Esophagus (tissue), 2 donors: ENCODE results near the gene DCTPP1. TPM values are rescaled to one million over a fixed set of nuclear protein-coding genes. Genes with fewer than 3 reads are reported as not detected.
"Not testable (repeated sequence)": the region's sequence is repeated elsewhere in the genome, so short reads cannot be mapped to it uniquely, and the experiment has no call there.

ENCODE experiments used
- H3K27ac ChIP-seq, 2 donors: one replicate each; pipeline ENCODE4 v1.5.1; 2013; ENCODE audit warnings: low read depth in 2 of 2, mild to moderate bottlenecking in 2 of 2, inconsistent platforms in 1 of 2, low read length in 1 of 2, moderate library complexity in 1 of 2
- H3K27me3 ChIP-seq, 2 donors: one replicate each; pipeline ENCODE4 v1.6.1; 2013; ENCODE audit warnings: low read length in 2 of 2, control low read depth in 1 of 2, mild to moderate bottlenecking in 1 of 2; ENCODE audit not compliant: insufficient read depth in 2 of 2, control insufficient read depth in 1 of 2
- H3K36me3 ChIP-seq, 2 donors: one replicate each; pipeline ENCODE4 v1.6.1; 2013; ENCODE audit warnings: low read length in 1 of 2; ENCODE audit not compliant: control insufficient read depth in 2 of 2, insufficient read depth in 2 of 2
- H3K4me1 ChIP-seq, 2 donors: one replicate each; pipeline ENCODE4 v1.6.1; 2013; ENCODE audit warnings: low read length in 1 of 2; ENCODE audit not compliant: control insufficient read depth in 2 of 2, insufficient read depth in 2 of 2
- H3K4me3 ChIP-seq, 2 donors: one replicate each; pipeline ENCODE4 v1.5.1; 2013; ENCODE audit warnings: low read length in 2 of 2, mild to moderate bottlenecking in 2 of 2, low read depth in 1 of 2, moderate library complexity in 1 of 2
- H3K9me3 ChIP-seq, 2 donors: one replicate each; pipeline ENCODE4 v1.6.1; 2013; ENCODE audit warnings: mild to moderate bottlenecking in 2 of 2, low read depth in 1 of 2, low read length in 1 of 2, moderate library complexity in 1 of 2; ENCODE audit not compliant: control insufficient read depth in 2 of 2, insufficient read depth in 1 of 2
- WGBS, 2 donors: extraction: QIAGEN DNeasy Blood & Tissue Kit; methylation state at CpG; one replicate each; pipeline ENCODE4 v1.1.7; 2013; 5-methylcytosine and 5-hydroxymethylcytosine counted together
- polyA plus RNA-seq, 2 donors: library from polyadenylated mRNA; stranded (reverse); fragments of 200-250 nt; gene quantifications; one replicate each; pipeline ENCODE4 v1.2.3, GENCODE V29; 2013
- donor health status: healthy with polysubstance abuse.
- donor health status: Bipolar disorder and iron deficiency.

Gene DCTPP1
- polyA plus RNA-seq, 2 donors, result 9.5 to 32.6 TPM

- Histone ChIP-seq H3K4me1 (peaks cover 0 to 6% of the 10 kb centered on the region in 2 donors), H3K9me3 (no peaks in the 10 kb centered on the region), H3K27ac (peak overlapping the region; percentile 75 to 82), H3K27me3 (no peaks in the 10 kb centered on the region), H3K36me3 (peaks cover 0 to 14% of the 10 kb centered on the region in 2 donors), H3K4me3 (peak overlapping the region; percentile 44 to 76)
- WGBS, 2 donors, result 12 to 20% methylated on average over 12 of the region's 12 CpGs
Measured at GRCh38 chr16:30399435-30400186, 30.2 kb downstream of the DCTPP1 start.

GRCh38 chr16:30398661-30399434 lies 31.0 kb downstream of the DCTPP1 start:
- peaks cover 0 to 6% of the 10 kb centered on the region in 2 donors for H3K4me1 ChIP-seq
- H3K9me3 ChIP-seq, result no peaks in the 10 kb centered on the region
- H3K27me3 ChIP-seq, result no peaks in the 10 kb centered on the region
- H3K27ac ChIP-seq, result no peak overlapping the region
- peaks cover 0 to 14% of the 10 kb centered on the region in 2 donors for H3K36me3 ChIP-seq
- 77 to 85% methylated on average over 23 of the region's 23 CpGs for WGBS, 2 donors
- H3K4me3 ChIP-seq, result no peak overlapping the region

DNA sequence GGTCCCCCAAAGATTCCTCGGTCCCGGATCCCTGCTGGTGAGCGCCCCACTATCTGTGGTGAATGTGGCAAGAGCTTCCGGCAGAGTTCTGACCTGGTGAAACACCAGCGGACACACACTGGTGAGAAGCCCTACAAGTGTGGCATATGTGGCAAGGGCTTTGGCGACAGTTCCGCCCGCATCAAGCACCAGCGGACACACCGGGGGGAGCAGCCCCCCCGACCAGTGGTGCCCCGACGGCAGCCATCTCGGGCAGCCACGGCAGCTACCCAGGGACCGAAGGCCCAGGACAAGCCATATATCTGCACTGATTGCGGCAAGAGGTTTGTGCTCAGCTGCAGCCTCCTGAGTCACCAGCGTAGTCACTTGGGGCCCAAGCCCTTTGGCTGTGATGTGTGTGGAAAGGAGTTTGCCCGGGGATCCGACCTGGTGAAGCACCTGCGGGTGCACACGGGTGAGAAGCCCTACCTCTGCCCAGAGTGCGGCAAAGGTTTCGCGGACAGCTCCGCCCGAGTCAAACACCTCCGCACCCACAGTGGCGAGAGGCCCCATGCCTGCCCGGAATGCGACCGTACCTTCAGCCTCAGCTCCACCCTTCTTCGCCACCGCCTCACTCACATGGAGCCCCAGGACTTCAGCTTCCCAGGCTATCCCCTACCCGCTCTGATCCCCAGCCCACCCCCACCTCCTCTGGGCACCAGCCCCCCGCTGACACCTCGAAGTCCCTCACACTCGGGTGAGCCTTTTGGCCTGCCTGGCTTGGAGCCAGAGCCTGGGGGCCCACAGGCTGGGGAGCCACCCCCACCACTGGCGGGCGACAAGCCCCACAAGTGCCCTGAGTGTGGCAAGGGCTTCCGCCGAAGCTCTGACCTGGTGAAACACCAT lies 31.8 kb downstream of the DCTPP1 start:
- no peaks in the 10 kb centered on the region for H3K9me3 ChIP-seq
- no peak overlapping the region for H3K27ac ChIP-seq
- H3K4me3 ChIP-seq, result no peak overlapping the region
- no peaks in the 10 kb centered on the region for H3K27me3 ChIP-seq
- 90 to 91% methylated on average over 42 of the region's 42 CpGs for WGBS, 2 donors
- peaks cover 0 to 6% of the 10 kb centered on the region in 2 donors for H3K4me1 ChIP-seq
- H3K36me3 ChIP-seq, result peaks cover 0 to 14% of the 10 kb centered on the region in 2 donors

DNA sequence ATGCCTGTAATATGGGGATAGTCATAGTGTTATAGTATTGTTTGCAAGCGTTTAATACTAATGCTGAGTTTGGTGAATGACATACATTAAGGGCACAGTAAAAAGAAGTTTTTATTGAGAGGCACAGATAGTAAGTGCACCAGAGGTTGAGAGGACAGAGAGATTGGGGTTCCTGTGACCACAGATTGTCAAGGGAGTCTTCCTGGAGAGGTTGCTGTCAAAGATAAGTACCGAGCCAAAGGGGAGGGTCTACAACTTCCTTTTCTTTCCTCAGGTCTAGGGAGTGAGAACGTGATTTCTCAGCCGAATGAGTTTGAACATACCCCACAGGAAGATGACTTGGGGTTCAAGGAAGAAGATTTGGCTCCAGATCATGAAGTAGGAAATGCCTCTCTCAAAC lies 32.8 kb downstream of the DCTPP1 start:
- peaks cover 0 to 6% of the 10 kb centered on the region in 2 donors for H3K4me1 ChIP-seq
- H3K27ac ChIP-seq, result no peak overlapping the region
- no peaks in the 10 kb centered on the region for H3K9me3 ChIP-seq
- 71 to 74% methylated on average over 4 of the region's 4 CpGs for WGBS, 2 donors
- H3K4me3 ChIP-seq, result no peak overlapping the region
- no peaks in the 10 kb centered on the region for H3K27me3 ChIP-seq
- H3K36me3 ChIP-seq, result peaks cover 0 to 14% of the 10 kb centered on the region in 2 donors

GRCh38 chr16:30396627-30397026 lies 33.2 kb downstream of the DCTPP1 start:
- WGBS, 2 donors, result 66 to 79% methylated on average over 4 of the region's 4 CpGs
- H3K9me3 ChIP-seq, H3K4me3 ChIP-seq, H3K27me3 ChIP-seq, H3K27ac ChIP-seq, H3K4me1 ChIP-seq: not testable (repeated sequence)
- H3K36me3 ChIP-seq, result peaks cover 0 to 14% of the 10 kb centered on the region in 2 donors

GRCh38 chr16:30395992-30396585 lies 33.7 kb downstream of the DCTPP1 start:
- WGBS, 2 donors, result 13 to 14% methylated on average over 12 to 13 of the region's 13 CpGs
- Histone ChIP-seq H3K36me3 (peaks cover 0 to 14% of the 10 kb centered on the region in 2 donors), H3K27me3 (no peaks in the 10 kb centered on the region)

GRCh38 chr16:30395155-30395991 lies 34.5 kb downstream of the DCTPP1 start, which contains the start of gene ZNF48:
TSS of gene ZNF48 (plus strand) at chr16:30395420. CDS start at chr16:30395795, 375 bp downstream.
- Histone ChIP-seq H3K4me1 (peaks cover 0 to 4% of the 10 kb centered on the region in 2 donors), H3K27ac (peak within 1 kb of the TSS; percentile 44 to 69), H3K4me3 (peak within 1 kb of the TSS; percentile 69), H3K36me3 (peaks cover 0 to 14% of the 10 kb centered on the region in 2 donors), H3K9me3 (no peaks in the 10 kb centered on the region), H3K27me3 (no peaks in the 10 kb centered on the region)
- WGBS, 2 donors, result 1% methylated on average over 71 to 103 of the region's 103 CpGs

More at GRCh38 chr16:30395992-30396585, 33.7 kb downstream of the DCTPP1 start:
- peak overlapping the region; percentile 69 for H3K4me3 ChIP-seq
- H3K9me3 ChIP-seq, result no peaks in the 10 kb centered on the region
- peaks cover 0 to 6% of the 10 kb centered on the region in 2 donors for H3K4me1 ChIP-seq
- H3K27ac ChIP-seq, result peak overlapping the region in 1 of 2 donors; percentile 69

DNA sequence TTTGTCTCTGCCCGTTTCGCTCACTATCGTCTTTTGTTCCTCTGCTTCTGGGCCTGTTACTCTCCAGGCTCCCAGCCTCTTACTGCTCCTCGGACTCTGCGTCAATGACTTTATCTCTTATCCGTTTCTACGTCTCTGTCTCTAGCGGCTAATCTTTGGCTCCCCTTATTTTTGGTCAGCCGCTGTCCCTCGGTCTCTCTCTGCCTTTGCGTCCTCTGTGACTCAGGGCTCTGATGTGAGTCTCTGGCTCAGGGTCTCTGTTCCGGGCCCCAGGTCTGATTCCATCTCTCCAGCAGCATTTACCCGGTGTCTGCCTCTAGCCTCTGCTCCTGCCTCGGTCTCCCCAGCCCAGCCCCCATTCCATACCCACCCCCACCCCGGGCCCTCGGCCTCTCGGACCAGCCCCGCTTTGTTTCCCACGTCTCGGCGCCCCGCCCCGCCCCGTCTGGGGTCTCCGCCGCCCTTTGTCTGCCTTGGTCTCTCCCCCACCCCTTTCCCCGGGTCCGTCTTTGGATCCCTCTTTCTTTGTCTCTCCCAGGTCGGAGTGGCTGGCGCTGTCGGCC lies 35.2 kb downstream of the DCTPP1 start:
- H3K27me3 ChIP-seq, result no peaks in the 10 kb centered on the region
- H3K4me3 ChIP-seq, result peak overlapping the region; percentile 69
- peak overlapping the region; percentile 44 to 69 for H3K27ac ChIP-seq
- peaks cover 0 to 14% of the 10 kb centered on the region in 2 donors for H3K36me3 ChIP-seq
- WGBS, 2 donors, result 9 to 11% methylated on average over 28 to 31 of the region's 31 CpGs
- no peaks in the 10 kb centered on the region for H3K9me3 ChIP-seq
- H3K4me1 ChIP-seq, result peaks cover 0 to 4% of the 10 kb centered on the region in 2 donors
